OCI-LY7 (cell line): ENCODE measurements around the gene SEC24D. TPM values are rescaled to one million over a fixed set of nuclear protein-coding genes. Genes with fewer than 3 reads are reported as not detected.

Experiments
- BruUV-seq: library from RNA; stranded (reverse); fragments of 400-500 nt; replicated peaks from 2 replicates; lab custom pipeline; 2021; lab: Mats Ljungman, UMichigan
- CTCF ChIA-PET: fragments of 300-600 bp; sonication (Branson Sonifier 250); formaldehyde crosslinking; loops from one replicate; lab custom pipeline; 2022; ENCODE audit warnings: antibody characterized with exemption; ENCODE audit not compliant: unreplicated experiment; lab: Charles Lee
- POLR2A ChIA-PET: fragments of 300-600 bp; sonication (Branson Sonifier 250); formaldehyde crosslinking; loops from one replicate; lab custom pipeline; 2022; ENCODE audit warnings: antibody characterized with exemption; lab: Charles Lee
- DNase-seq: peaks from one replicate; pipeline ENCODE4 v3.0.0-alpha.2; 2015; ENCODE audit warnings: low spot score
- H2AFZ ChIP-seq: fragments of 200-600 bp; sonication (generic), shearing (Covaris generic); 2 replicates; pipeline ENCODE4 v1.6.1; 2014; ENCODE audit warnings: mild to moderate bottlenecking, antibody characterized with exemption, low read length, moderate library complexity
- H3K27ac ChIP-seq: fragments of 200-600 bp; sonication (generic); 2 replicates; pipeline ENCODE4 v1.5.1; 2014; ENCODE audit warnings: mixed run types, low read depth, mild to moderate bottlenecking, moderate library complexity, low read length, inconsistent platforms; ENCODE audit not compliant: poor library complexity, severe bottlenecking
- H3K36me3 ChIP-seq: fragments of 200-600 bp; sonication (generic); 2 replicates; pipeline ENCODE4 v1.6.1; 2014; ENCODE audit warnings: mild to moderate bottlenecking, antibody characterized with exemption, low read length, moderate library complexity, mixed read lengths; ENCODE audit not compliant: insufficient read depth
- H3K4me1 ChIP-seq: fragments of 200-600 bp; sonication (generic); 2 replicates; pipeline ENCODE4 v1.5.1; 2014; ENCODE audit warnings: mild to moderate bottlenecking, low read length; ENCODE audit not compliant: insufficient read depth, poor library complexity, severe bottlenecking
- H3K4me2 ChIP-seq: fragments of 200-600 bp; sonication (generic); 2 replicates; pipeline ENCODE4 v1.6.1; 2014; ENCODE audit warnings: mild to moderate bottlenecking, low read length
- H3K4me3 ChIP-seq: fragments of 200-600 bp; sonication (generic); 2 replicates; pipeline ENCODE4 v1.5.1; 2014; ENCODE audit warnings: mild to moderate bottlenecking, low read depth, low read length; ENCODE audit not compliant: poor library complexity, severe bottlenecking
- H3K79me2 ChIP-seq: fragments of 200-600 bp; sonication (generic); 2 replicates; pipeline ENCODE4 v1.6.1; 2016; ENCODE audit warnings: low read depth, mild to moderate bottlenecking, low read length, moderate library complexity, mixed read lengths; ENCODE audit not compliant: insufficient read depth
- H3K9me2 ChIP-seq: fragments of 200-600 bp; sonication (generic); 2 replicates; pipeline ENCODE4 v1.6.1; 2016; ENCODE audit warnings: mild to moderate bottlenecking, low read length, mixed read lengths; ENCODE audit not compliant: insufficient read depth
- H3K9me3 ChIP-seq: fragments of 200-600 bp; sonication (generic); 2 replicates; pipeline ENCODE4 v1.6.1; 2014; ENCODE audit warnings: mild to moderate bottlenecking, mixed run types, low read length, mixed read lengths
- H4K20me1 ChIP-seq: fragments of 200-600 bp; sonication (generic); 2 replicates; pipeline ENCODE4 v1.6.1; 2014; ENCODE audit warnings: mild to moderate bottlenecking, antibody characterized with exemption, low read length, moderate library complexity, mixed read lengths; ENCODE audit not compliant: insufficient read depth
- EZH2phosphoT487 ChIP-seq: fragments of 200-600 bp; sonication (generic); IDR thresholded peaks from 2 replicates; pipeline ENCODE4 v1.6.1; 2018; ENCODE audit warnings: low read depth, borderline replicate concordance, mild to moderate bottlenecking, mixed run types, antibody characterized with exemption, low read length, moderate library complexity, mixed read lengths
- intact Hi-C: fragments of 100-400 bp; cut with micrococcal nuclease; formaldehyde crosslinking; loops from one replicate; pipeline ENCODE4 v1.10.0; 2022; ENCODE audit not compliant: unreplicated experiment
- total RNA-seq, 2 experiments: library from RNA; depleted of rRNA in 1 of 2; stranded (reverse); fragments of >200 nt in 1 of 2; shearing (Covaris generic) in 1 of 2; gene quantifications; 2 replicates each; pipeline ENCODE4 v1.2.3, GENCODE V29; 2014 to 2022
- TF ChIP-seq, protein P1 (sequence below): fragments of 200-600 bp; sonication (generic); conservative IDR thresholded peaks from 2 replicates; pipeline ENCODE4 v1.5.1; 2014; ENCODE audit warnings: mild to moderate bottlenecking, antibody characterized with exemption, low read length, moderate library complexity, mixed read lengths

Gene SEC24D
- total RNA-seq, 2 experiments from 2014 or later: 15.1 to 56.1 TPM

DNA sequence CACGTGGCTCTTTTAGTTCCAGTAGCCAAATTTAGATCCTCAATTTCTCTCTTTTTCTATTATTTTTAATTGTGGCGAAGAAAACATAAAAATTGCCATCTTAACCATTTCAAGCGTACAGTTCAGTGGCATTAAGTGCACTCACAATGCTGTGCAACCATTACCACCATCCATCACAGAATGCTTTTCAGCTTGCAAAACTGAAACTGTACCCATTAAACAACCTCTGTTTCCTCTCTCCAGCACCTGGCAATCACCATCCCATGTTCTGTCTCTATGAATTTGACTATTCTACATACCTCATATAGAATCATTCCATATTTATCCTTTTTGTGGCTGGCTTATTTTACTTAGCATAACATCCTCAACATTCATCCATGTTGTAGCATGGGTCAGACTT, 75.8 kb downstream of the SEC24D start:
- ChIA-PET CTCF (interaction anchor here (0.5 kb wide), 1 partner anchor 75 kb away, joined by 3 read pairs; no protein-coding TSS in a partner anchor), POLR2A (interaction anchor here (0.6 to 2.0 kb wide), 5 partner anchors 15 to 77 kb away, joined by 3 to 8 read pairs (median 4); no protein-coding TSS in a partner anchor)
- intact Hi-C loops: loop anchor here (1.0 to 10.0 kb wide), 4 partner anchors 75 to 475 kb away; partner anchors contain the start of genes METTL14, SEC24D and USP53
- TF ChIP-seq, protein P1, sequence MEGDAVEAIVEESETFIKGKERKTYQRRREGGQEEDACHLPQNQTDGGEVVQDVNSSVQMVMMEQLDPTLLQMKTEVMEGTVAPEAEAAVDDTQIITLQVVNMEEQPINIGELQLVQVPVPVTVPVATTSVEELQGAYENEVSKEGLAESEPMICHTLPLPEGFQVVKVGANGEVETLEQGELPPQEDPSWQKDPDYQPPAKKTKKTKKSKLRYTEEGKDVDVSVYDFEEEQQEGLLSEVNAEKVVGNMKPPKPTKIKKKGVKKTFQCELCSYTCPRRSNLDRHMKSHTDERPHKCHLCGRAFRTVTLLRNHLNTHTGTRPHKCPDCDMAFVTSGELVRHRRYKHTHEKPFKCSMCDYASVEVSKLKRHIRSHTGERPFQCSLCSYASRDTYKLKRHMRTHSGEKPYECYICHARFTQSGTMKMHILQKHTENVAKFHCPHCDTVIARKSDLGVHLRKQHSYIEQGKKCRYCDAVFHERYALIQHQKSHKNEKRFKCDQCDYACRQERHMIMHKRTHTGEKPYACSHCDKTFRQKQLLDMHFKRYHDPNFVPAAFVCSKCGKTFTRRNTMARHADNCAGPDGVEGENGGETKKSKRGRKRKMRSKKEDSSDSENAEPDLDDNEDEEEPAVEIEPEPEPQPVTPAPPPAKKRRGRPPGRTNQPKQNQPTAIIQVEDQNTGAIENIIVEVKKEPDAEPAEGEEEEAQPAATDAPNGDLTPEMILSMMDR: no peak
- TF ChIP-seq EZH2phosphoT487: no peak
- peaks cover 47% of the 10 kb centered on the region for H3K36me3 ChIP-seq
- peak overlapping the region; percentile 68 for H3K4me3 ChIP-seq
- H3K4me1 ChIP-seq: peaks cover 73% of the 10 kb centered on the region
- no peaks in the 10 kb centered on the region for H3K9me3 ChIP-seq
- H3K27ac ChIP-seq: peak overlapping the region; percentile 96
- H2AFZ ChIP-seq: peak overlapping the region; percentile 43; the same call in 1 of the 2 replicates
- no peaks in the 10 kb centered on the region for H4K20me1 ChIP-seq
- peak overlapping the region; percentile 97 for H3K4me2 ChIP-seq
- no peaks in the 10 kb centered on the region for H3K9me2 ChIP-seq
- peaks cover 36% of the 10 kb centered on the region; the same call in 1 of the 2 replicates for H3K79me2 ChIP-seq
- DNase-seq: peak; percentile 66
- TSS peak; percentile 69 for BruUV-seq

- Histone ChIP-seq H2AFZ (peak overlapping the region; percentile 43; the same call in 1 of the 2 replicates), H4K20me1 (no peaks in the 10 kb centered on the region), H3K4me2 (peak overlapping the region; percentile 97), H3K27ac (peak overlapping the region; percentile 96), H3K9me2 (no peaks in the 10 kb centered on the region), H3K9me3 (no peaks in the 10 kb centered on the region), H3K79me2 (peaks cover 36% of the 10 kb centered on the region; the same call in 1 of the 2 replicates), H3K4me3 (peak overlapping the region; percentile 68), H3K4me1 (peaks cover 79% of the 10 kb centered on the region), H3K36me3 (peaks cover 48% of the 10 kb centered on the region)
- ChIA-PET CTCF (interaction anchor here (0.5 kb wide), 1 partner anchor 76 kb away, joined by 3 read pairs; no protein-coding TSS in a partner anchor), POLR2A (interaction anchor here (0.6 to 2.2 kb wide), 8 partner anchors 12 to 78 kb away, joined by 3 to 8 read pairs (median 4); partner anchors contain the start of gene METTL14)
- intact Hi-C loops: no loop called here
- DNase-seq: peak; percentile 39
- no peak for TF ChIP-seq EZH2phosphoT487
- TF ChIP-seq, protein P1: no peak
- BruUV-seq: no TSS peak
Observed at GRCh38 chr4:118759481-118759880, 76.4 kb downstream of the SEC24D start.

DNA sequence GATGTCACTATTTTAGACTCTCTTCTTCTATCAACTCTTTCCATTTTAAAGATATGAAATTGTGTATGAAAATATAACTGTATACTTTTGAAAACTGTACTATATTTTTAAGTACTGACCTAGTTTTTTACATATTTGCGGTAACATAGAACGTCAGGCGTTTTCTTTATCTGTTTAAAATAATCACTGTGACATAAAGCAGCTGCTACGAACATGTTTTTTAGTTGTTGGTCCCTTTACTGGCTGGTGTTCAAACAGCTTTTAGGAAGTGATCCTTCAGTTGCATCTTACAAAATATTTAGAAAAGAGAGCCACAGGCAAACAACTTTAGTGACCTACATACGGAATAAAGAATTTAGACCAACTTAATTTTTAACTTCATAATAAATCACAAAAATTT, 77.6 kb downstream of the SEC24D start:
- intact Hi-C loops: no loop called here
- Histone ChIP-seq H3K4me2 (peak overlapping the region; percentile 97), H3K27ac (peak overlapping the region; percentile 96), H4K20me1 (no peaks in the 10 kb centered on the region), H3K4me1 (peaks cover 90% of the 10 kb centered on the region), H3K36me3 (peaks cover 45% of the 10 kb centered on the region), H2AFZ (peak overlapping the region; percentile 38; the same call in 1 of the 2 replicates), H3K9me2 (no peaks in the 10 kb centered on the region), H3K9me3 (no peaks in the 10 kb centered on the region), H3K4me3 (peak overlapping the region; percentile 68), H3K79me2 (peaks cover 36% of the 10 kb centered on the region; the same call in 1 of the 2 replicates)
- no peak for TF ChIP-seq EZH2phosphoT487
- BruUV-seq: no TSS peak
- ChIA-PET POLR2A (interaction anchor here (1.5 to 2.2 kb wide), 2 partner anchors 21 to 73 kb away, joined by 4 to 8 read pairs; partner anchors contain the start of gene METTL14), CTCF (no interaction called here)
- peak; percentile 32 for DNase-seq
